Ramos (cell line): ENCODE measurements around the gene HSPA1A.
"Not testable (repeated sequence)": the region's sequence is repeated elsewhere in the genome, so short reads cannot be mapped to it uniquely, and the experiment has no call there.

Experiments
- in situ Hi-C: fragments of 300-500 bp; cut with MboI; formaldehyde crosslinking; loops from one replicate; pipeline ENCODE4 v1.14.3; 2022; ENCODE audit warnings: low sequenced_read_pairs; ENCODE audit not compliant: unreplicated experiment

Gene HSPA1A

DNA sequence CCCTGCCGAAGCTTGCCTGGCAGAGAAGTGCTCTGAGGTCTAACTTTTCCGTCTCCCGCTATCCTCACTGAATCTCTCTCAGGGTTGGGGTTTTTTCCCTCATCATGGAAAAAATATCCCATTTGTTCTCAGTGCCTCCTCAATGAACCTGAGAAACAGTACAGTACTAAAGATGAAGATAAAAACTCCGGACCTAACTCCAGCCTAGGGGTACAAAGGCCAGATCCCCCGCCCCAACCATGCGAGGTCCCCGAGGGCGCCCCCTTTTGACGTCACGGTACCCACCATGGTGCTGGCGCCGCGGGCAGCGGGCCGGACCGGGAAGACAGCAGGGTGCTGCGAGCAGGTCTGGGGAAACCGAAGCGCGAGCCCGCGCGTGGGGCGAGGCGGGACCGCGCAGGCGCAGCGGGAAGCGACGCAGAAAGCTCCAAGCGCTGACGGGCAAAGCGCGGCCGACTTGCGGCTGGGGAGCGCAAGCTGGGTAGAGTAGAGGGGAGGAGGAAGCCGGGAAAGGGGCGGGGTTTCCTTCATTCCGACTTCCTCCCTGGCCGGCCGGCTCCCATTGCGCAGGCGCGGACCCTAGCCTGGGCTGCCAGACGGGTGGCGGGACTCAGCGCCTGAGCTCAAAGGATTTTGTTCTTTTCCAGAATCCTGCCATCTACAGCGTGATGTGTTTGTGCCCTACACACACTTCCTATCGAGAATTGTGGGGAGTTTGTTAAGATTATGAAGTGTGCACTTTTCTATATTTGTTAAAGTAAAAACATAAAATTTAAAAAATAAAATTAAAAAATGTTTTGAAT, 8.7 kb upstream of the HSPA1A start, which contains the start of gene LSM2:
LSM2 (minus strand) TSS at position 497 of the 803 bp plus-strand sequence; CDS start at position 288, 209 bp downstream.
- in situ Hi-C loops = no loop called here

DNA sequence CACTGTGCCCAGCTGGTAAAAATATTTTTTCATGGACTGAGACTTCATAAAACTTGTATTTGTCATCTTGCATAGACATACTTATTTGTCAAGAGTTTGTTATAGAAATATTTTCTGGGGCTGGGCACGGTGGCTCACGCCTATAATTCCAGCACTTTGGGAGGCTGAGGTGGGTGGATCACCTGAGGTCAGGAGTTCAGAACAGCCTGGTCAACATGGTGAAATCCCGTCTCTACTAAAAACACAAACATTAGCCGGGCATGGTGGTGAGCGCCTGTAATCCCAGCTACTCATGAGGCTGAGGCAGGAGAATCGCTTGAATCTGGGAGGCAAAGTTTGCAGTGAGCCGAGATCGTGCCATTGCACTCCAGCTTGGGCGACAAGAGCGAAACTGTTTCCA, 6.7 kb upstream of the HSPA1A start:
- in situ Hi-C loops = not testable (repeated sequence)

DNA sequence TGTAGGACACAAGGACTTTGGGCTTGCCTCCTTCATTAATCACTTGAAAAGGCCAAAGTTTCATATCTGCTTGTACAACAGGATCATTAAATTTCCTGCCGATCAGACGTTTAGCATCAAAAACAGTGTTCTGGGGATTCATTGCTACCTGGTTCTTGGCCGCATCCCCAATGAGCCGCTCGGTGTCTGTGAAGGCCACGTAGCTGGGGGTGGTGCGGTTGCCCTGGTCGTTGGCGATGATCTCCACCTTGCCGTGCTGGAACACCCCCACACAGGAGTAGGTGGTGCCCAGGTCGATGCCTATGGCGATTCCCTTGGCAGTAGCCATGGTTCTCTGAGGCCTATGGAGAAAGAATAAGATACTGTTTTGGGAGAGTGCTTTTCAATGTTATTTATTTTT, 3.7 kb upstream of the HSPA1A start:
- in situ Hi-C loops = no loop called here

DNA sequence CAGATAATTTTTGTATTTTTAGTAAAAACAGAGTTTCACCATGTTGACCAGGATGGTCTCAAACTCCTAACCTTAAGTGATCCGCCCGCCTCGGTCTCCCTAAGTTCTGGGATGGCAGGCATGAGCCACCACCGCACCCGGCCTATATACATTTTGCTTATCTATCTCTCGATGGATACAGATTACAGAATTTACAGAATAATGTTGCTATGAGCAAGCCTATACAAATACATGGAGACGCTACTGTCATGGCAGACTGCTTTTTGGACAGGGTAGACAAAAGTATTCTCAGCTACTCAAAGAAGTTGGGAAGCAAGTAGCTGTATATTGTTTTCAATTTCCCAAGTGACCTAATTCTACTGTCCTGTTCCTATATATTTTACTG, 1.9 kb upstream of the HSPA1A start:
- in situ Hi-C loops = no loop called here

DNA sequence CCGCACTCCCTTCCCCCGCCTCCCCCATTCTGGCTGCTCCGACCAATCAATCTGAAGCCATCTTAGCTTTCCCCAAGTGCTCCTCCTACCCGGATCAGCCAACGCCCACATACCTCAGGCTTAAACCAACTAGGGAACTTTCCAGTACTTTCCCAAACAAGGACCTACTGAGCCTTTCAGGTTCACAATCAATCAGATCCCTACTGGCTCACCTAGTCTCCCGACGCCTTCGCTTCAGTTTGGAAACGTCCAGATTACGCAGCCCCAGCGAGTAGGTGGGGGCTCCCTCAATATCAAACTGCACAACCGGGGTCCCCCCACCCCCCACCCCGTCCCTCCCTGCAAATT, 692 bp upstream of the HSPA1A start:
- in situ Hi-C loops = no loop called here

DNA sequence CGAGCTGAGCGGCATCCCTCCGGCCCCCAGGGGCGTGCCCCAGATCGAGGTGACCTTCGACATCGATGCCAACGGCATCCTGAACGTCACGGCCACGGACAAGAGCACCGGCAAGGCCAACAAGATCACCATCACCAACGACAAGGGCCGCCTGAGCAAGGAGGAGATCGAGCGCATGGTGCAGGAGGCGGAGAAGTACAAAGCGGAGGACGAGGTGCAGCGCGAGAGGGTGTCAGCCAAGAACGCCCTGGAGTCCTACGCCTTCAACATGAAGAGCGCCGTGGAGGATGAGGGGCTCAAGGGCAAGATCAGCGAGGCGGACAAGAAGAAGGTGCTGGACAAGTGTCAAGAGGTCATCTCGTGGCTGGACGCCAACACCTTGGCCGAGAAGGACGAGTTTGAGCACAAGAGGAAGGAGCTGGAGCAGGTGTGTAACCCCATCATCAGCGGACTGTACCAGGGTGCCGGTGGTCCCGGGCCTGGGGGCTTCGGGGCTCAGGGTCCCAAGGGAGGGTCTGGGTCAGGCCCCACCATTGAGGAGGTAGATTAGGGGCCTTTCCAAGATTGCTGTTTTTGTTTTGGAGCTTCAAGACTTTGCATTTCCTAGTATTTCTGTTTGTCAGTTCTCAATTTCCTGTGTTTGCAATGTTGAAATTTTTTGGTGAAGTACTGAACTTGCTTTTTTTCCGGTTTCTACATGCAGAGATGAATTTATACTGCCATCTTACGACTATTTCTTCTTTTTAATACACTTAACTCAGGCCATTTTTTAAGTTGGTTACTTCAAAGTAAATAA, 2.0 kb downstream of the HSPA1A start:
- in situ Hi-C loops = not testable (repeated sequence)

DNA sequence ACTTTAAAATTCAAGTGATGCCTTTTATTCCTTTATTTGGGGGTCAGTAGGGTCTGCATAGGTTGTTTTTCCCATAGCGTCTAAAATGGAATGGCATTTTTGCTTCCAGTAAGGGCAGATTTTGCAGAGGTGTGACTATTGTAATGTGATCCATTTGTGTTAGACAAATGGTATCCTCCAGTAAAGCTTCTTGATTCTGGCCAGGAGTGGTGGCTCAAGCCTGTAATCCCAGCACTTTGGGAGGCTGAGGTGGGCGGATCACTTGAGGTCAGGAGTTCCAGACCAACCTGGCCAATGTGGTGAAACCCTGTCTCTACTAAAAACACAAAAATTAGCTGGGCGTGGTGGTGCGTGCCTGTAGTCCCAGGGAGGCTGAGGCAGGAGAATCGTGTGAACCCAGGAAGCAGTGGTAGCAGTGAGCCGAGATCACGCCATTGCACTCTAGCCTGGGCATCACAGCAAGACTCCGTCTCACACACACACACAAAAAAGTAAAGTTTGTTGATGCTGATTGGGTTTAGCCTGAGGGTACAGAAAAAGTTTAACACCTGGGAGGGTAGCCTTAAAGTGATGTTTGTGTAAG, 2.7 kb downstream of the HSPA1A start:
- in situ Hi-C loops = not testable (repeated sequence)

DNA sequence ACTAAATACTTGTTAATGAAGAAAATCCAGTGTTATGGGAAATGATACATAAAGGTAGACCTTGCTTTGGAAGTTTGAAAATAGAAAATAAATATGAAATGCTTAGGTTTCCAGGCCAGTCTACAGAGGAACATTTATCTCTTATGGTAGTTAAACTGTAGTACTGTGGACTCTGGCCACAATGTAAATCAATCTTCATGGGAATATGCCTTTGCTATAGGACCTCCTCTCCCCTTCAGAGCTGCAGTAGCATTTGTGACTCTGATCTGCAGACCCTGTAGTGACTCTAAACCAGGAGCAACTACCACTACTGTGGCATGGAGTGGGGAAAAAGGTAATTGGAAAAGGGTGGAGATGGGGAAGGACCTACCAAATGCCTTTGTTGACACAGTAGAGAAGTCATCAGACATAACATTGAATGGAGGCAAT, 4.5 kb downstream of the HSPA1A start:
- in situ Hi-C loops = no loop called here

DNA sequence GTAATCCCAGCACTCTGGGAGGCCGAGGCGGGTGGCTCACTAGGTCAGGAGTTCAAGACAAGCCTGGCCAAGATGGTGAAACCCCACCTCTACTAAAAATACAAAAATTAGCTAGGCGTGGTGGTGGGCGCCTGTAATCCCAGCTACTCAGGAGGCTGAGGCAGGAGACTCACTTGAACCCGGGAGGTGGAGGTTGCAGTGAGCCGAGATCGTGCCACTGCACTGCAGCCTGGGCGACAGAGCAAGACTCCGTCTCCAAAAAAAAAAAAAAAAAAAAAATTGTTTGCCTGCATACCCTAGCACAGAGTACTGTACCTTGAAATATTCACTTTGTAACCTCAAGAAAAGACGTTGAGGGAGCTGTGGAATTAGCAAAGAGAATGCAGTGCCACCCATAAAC, 5.1 kb downstream of the HSPA1A start:
- in situ Hi-C loops = not testable (repeated sequence)

DNA sequence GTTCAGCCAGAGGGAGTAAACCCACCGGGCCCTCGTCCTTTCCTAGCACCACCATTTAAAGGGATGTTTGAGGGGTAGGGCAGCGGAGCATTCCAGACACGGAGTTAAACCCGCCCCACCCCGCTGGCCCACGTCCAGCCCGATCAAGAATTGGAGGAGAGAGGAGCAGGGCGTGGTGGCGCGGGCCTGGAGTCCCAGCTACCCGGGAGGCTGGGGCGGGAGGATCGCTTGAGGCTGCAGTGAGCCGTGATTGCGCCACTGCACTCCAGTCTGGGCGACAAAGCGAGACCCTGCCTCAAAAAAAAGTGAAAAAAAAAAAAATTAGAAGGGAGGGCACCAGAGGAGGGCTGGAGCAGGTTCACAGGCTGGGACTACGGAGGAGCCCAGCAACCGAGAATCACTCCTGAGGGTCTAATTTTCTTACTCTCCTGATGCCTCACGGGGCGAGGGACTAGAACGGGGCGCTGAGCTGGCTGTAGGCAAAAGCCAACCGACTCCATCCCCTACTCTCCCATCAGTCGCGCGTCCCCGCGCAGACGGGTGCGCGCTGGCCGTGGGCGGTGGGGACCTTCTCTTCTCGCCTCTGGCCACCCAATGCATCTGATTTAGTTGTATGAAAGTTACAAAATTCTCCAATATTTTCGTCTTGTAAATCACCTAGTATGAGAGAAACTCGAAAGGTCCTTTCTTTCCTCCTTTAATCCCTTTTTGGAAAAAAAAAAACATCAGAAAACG, 6.1 kb downstream of the HSPA1A start:
- in situ Hi-C loops = no loop called here

DNA sequence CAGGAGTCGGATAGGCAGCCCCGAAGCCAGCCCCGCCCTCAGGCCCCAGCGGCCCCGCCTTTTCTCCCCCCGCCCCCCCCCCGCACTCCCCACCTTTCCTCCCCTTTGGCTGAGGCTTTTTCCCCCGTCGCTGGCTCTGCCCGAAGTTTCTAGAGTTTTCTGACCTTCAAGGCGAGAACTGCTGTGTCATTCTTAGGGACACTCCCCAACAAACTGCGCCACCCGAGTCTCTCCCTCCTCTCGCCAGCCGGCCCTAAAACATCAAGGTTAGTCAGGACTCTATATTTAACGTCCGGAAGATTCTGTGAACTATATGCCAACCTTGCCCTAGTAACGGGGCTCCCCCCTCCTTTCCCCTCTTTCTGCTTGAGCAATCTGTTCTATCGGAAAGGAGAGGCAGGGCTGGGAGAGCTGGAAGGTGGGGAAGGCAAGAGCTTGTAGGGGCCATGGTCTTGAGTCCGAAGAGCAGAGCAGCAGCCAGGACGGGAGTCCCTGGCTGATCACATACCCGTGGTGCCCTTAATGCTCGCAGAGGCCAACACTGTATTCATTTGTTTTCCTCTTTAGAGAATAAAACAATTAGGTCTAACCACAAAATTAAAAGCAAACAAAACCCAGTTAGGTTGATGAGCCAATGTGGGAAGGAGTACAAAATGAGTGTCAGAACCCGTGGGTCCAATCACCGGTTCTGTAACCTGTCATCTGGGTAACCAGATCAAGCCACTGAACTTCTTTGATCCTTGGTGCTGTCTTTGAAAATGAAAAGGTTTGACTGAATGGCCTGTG, 6.9 kb downstream of the HSPA1A start:
- in situ Hi-C loops = no loop called here

DNA sequence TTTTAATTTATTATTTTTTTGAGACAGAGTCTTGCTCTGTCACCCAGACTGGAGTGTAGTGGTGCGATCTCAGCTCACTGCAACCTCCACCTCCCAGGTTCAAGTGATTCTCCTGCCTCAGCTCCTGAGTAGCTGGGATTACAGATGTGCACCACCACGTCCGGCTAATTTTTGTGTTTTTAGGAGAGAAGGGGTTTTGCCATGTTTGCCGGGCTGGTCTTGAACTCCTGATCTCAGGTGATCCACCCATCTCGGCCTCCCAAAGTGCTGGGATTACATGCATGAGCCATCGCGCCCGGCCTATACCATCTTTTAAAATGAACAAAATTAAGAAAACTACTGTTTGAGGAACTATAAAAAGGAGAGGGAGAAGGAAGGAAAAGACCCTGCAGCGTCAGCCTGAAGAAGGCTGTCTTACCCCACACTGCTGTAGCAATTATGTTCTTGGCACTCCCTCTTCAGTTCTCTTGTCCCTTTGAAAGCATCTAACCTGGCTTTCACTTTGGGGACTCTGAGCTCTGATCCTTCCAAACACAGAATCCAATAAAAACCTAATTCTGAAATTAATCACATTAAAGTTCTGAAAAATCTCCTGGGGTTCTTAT, 8.4 kb downstream of the HSPA1A start:
- in situ Hi-C loops = not testable (repeated sequence)

DNA sequence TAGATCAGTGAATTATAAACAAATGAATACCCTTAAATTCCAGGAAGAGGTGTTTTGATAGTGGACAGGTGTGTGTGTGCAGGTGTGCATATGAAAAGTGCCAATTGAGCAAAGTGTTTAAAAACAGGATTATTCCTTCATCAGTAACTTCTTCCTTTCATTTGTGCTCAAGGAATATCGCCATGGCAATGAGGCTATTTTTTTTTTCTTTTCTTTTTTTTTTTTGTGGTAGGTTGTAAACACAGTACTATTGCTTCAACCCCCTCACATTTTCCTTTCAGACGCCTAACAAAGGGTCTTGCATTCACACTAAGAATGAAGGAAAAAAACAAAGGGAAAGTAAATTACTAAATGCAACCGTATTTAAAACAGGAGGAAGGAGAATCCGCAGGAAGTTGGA, 10.2 kb downstream of the HSPA1A start:
- in situ Hi-C loops = no loop called here

DNA sequence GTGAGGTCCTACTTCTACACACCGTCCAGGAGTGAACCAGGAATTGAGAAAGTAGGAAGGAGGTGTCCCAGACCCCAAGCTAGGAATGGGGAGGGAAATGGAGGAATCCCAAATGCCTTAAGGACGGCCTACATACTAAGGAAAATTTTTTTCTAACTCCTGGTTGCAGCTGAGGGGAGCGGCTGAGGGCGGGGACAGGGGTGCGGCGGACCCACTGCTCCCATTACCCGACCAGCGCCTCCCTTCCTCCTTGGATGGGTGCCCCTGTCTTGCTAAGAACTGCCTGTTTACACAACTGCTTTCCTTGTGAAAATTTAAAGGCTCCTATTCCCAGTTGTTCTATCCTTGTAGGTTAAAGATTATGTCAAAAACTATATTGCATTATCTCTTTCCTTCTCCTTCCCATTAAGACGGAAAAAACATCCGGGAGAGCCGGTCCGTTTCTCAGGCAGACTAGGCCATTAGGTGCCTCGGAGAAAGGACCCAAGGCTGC, 11.5 kb downstream of the HSPA1A start:
- in situ Hi-C loops = no loop called here

DNA sequence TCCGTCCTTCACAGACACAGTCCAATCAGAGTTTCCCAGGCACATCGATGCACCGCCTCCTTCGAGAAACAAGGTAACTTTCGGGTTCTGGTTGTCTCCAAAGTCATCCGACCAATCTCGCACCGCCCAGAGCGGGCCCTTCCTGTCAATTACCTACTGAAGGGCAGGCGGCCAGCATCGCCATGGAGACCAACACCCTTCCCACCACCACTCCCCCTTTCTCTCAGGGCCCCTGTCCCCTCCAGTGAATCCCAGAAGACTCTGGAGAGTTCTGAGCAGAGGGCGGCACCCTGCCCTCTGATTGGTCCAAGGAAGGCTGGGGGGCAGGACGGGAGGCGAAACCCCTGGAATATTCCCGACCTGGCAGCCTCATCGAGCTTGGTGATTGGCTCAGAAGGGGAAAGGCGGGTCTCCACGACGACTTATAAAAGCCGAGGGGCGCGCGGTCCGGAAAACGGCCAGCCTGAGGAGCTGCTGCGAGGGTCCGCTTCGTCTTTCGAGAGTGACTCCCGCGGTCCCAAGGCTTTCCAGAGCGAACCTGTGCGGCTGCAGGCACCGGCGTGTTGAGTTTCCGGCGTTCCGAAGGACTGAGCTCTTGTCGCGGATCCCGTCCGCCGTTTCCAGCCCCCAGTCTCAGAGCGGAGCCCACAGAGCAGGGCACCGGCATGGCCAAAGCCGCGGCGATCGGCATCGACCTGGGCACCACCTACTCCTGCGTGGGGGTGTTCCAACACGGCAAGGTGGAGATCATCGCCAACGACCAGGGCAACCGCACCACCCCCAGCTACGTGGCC, 12.1 kb downstream of the HSPA1A start, which contains the start of gene HSPA1B:
HSPA1B (plus strand) TSS at position 453 of the 794 bp plus-strand sequence; CDS start at position 666, 213 bp downstream.
- in situ Hi-C loops = no loop called here

DNA sequence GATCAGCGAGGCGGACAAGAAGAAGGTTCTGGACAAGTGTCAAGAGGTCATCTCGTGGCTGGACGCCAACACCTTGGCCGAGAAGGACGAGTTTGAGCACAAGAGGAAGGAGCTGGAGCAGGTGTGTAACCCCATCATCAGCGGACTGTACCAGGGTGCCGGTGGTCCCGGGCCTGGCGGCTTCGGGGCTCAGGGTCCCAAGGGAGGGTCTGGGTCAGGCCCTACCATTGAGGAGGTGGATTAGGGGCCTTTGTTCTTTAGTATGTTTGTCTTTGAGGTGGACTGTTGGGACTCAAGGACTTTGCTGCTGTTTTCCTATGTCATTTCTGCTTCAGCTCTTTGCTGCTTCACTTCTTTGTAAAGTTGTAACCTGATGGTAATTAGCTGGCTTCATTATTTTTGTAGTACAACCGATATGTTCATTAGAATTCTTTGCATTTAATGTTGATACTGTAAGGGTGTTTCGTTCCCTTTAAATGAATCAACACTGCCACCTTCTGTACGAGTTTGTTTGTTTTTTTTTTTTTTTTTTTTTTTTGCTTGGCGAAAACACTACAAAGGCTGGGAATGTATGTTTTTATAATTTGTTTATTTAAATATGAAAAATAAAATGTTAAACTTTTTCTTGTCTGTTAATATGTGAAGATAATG, 14.4 kb downstream of the HSPA1A start:
- in situ Hi-C loops = no loop called here

DNA sequence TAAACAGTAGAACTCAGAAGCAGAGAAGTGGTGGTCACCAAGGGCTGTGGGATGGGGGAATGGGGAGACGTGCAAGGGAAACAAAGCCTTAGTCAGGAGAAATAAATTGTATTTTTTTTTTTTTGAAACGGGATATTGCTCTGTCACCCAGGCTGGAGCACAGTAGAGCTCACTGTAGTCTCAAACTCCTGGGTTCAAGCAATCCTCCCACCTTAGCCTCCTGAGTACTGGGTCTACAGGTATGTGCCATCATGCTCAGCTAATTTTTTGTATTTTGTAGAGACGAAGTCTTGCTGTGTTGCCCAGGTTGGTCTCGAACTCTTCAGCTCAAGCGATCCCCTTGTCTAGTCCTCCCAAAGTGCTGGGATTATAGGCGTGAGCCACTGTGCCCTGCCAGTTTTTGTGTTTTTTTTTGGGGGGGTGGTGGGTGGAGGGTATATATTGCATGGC, 15.6 kb downstream of the HSPA1A start:
- in situ Hi-C loops = no loop called here
